H1 (cell line): Measurements from ENCODE around the gene ZNF831. TPM values are rescaled to one million over a fixed set of nuclear protein-coding genes. Genes with fewer than 3 reads are reported as not detected.

Experiments
- CTCF ChIA-PET: fragments of 300-600 bp; sonication (Branson Sonifier 250); formaldehyde crosslinking; loops from one replicate; lab custom pipeline; 2021; ENCODE audit not compliant: partially characterized antibody; lab: Charles Lee
- POLR2A ChIA-PET: fragments of 300-600 bp; sonication (Branson Sonifier 250); formaldehyde crosslinking; loops from one replicate; lab custom pipeline; 2021; ENCODE audit warnings: inconsistent platforms; ENCODE audit not compliant: partially characterized antibody; lab: Charles Lee
- DNase-seq, 2 experiments: peaks; one replicate each; pipeline versions ENCODE4 v3.0.0 to v3.0.0-alpha.2; 2010 to 2022; ENCODE audit warnings: low spot score in 2 of 2, low read depth in 1 of 2, mixed read lengths in 1 of 2
- FAIRE-seq: peaks from 2 replicates; lab custom pipeline; 2011; peaks lifted over from hg19 to GRCh38; lab: Jason Lieb, UNC
- H2AFZ ChIP-seq: 2 replicates; pipeline ENCODE4 v1.8.1; 2012; ENCODE audit warnings: low read length, inconsistent platforms
- H2AK5ac ChIP-seq: 2 replicates; pipeline ENCODE4 v1.6.1; 2013; ENCODE audit warnings: low read depth, low read length
- H2BK120ac ChIP-seq: replicated peaks from 2 replicates; pipeline ENCODE3; 2013; ENCODE audit warnings: low read depth, low read length, inconsistent platforms
- H2BK12ac ChIP-seq: 2 replicates; pipeline ENCODE4 v1.6.1; 2013; ENCODE audit warnings: low read depth, low read length
- H2BK15ac ChIP-seq: 2 replicates; pipeline ENCODE4 v1.6.1; 2013; ENCODE audit warnings: low read length
- H2BK20ac ChIP-seq: 2 replicates; pipeline ENCODE4 v1.6.1; 2013; ENCODE audit warnings: low read length
- H2BK5ac ChIP-seq: 2 replicates; pipeline ENCODE4 v1.6.1; 2013; ENCODE audit warnings: low read depth, low read length
- H3K14ac ChIP-seq: 2 replicates; pipeline ENCODE4 v1.6.1; 2013; ENCODE audit warnings: inconsistent platforms; ENCODE audit not compliant: insufficient read length
- H3K18ac ChIP-seq: 2 replicates; pipeline ENCODE4 v1.6.1; 2013; ENCODE audit warnings: low read length; ENCODE audit errors: extremely low read depth
- H3K23ac ChIP-seq: 2 replicates; pipeline ENCODE4 v1.6.1; 2013; ENCODE audit warnings: inconsistent platforms; ENCODE audit not compliant: insufficient read length
- H3K23me2 ChIP-seq: 2 replicates; pipeline ENCODE4 v1.6.1; 2013; ENCODE audit warnings: low read depth, low read length
- H3K27ac ChIP-seq: 2 replicates; pipeline ENCODE4 v1.6.1; 2011; ENCODE audit warnings: low read depth, low read length, inconsistent platforms
- H3K27me3 ChIP-seq, 4 experiments: replicated peaks in 1 of 4; 1 replicate in 1 of 4; 2 replicates in 3 of 4; pipeline versions ENCODE4 v1.6.1 to v1.8.1; 2011 to 2013; ENCODE audit warnings: low read length in 3 of 4, mild to moderate bottlenecking in 3 of 4, inconsistent platforms in 2 of 4, mixed read lengths in 2 of 4, moderate library complexity in 1 of 4; ENCODE audit not compliant: control insufficient read depth in 3 of 4, insufficient read depth in 3 of 4; ENCODE audit errors: extremely low read depth in 1 of 4
- H3K36me3 ChIP-seq, 4 experiments: 2 replicates each; pipeline versions ENCODE4 v1.6.1 to v1.8.1; 2011 to 2013; ENCODE audit warnings: mild to moderate bottlenecking in 4 of 4, low read length in 3 of 4, moderate library complexity in 2 of 4, control low read depth in 1 of 4, inconsistent platforms in 1 of 4; ENCODE audit not compliant: insufficient read depth in 4 of 4, control insufficient read depth in 2 of 4
- H3K4ac ChIP-seq: replicated peaks from 2 replicates; pipeline ENCODE3; 2013; ENCODE audit warnings: low read length, low read depth, mixed read lengths, inconsistent platforms; ENCODE audit not compliant: insufficient read length
- H3K4me1 ChIP-seq, 4 experiments: replicated peaks in 1 of 4; 1 replicate in 1 of 4; 2 replicates in 3 of 4; pipeline versions ENCODE4 v1.6.1 to v1.8.1; 2011 to 2013; ENCODE audit warnings: low read length in 3 of 4, inconsistent platforms in 2 of 4, mixed read lengths in 1 of 4; ENCODE audit not compliant: insufficient read depth in 4 of 4, control insufficient read depth in 3 of 4
- H3K4me2 ChIP-seq, 2 experiments: 2 replicates each; pipeline versions ENCODE4 v1.6.1 to v1.8.1; 2011 to 2013; ENCODE audit warnings: low read depth in 2 of 2, low read length in 2 of 2, control low read depth in 1 of 2, inconsistent platforms in 1 of 2, mild to moderate bottlenecking in 1 of 2; ENCODE audit not compliant: insufficient read depth in 1 of 2
- H3K4me3 ChIP-seq, 4 experiments: fragments of 200-600, 300-600 bp in 1 of 4; sonication (generic), shearing (Covaris generic), sonication (Bioruptor Twin) in 1 of 4; 2 replicates each; pipeline versions ENCODE4 v1.5.1 to v1.8.1; 2011 to 2016; ENCODE audit warnings: low read length in 4 of 4, low read depth in 3 of 4, control low read depth in 2 of 4, inconsistent platforms in 2 of 4, mild to moderate bottlenecking in 2 of 4, mixed read lengths in 1 of 4, moderate library complexity in 1 of 4; ENCODE audit not compliant: insufficient read depth in 2 of 4; ENCODE audit errors: extremely low read depth in 1 of 4
- H3K56ac ChIP-seq: replicated peaks from 2 replicates; pipeline ENCODE3; 2013; ENCODE audit warnings: low read depth, mild to moderate bottlenecking, mixed read lengths, low read length, inconsistent platforms; ENCODE audit not compliant: insufficient read length
- H3K79me1 ChIP-seq: 2 replicates; pipeline ENCODE4 v1.6.1; 2013; ENCODE audit warnings: low read depth, low read length, control low read depth
- H3K79me2 ChIP-seq, 2 experiments: 2 replicates each; pipeline versions ENCODE4 v1.6.1 to v1.8.1; 2012 to 2013; ENCODE audit warnings: low read length in 2 of 2, mild to moderate bottlenecking in 2 of 2, inconsistent platforms in 1 of 2; ENCODE audit not compliant: insufficient read depth in 2 of 2, control insufficient read depth in 1 of 2
- H3K9ac ChIP-seq, 4 experiments: replicated peaks in 1 of 4; 1 replicate in 1 of 4; 2 replicates in 3 of 4; pipeline versions ENCODE4 v1.6.1 to v1.8.1; 2011 to 2013; ENCODE audit warnings: low read depth in 3 of 4, low read length in 3 of 4, control low read depth in 2 of 4, mild to moderate bottlenecking in 2 of 4, moderate library complexity in 2 of 4, inconsistent platforms in 1 of 4; ENCODE audit errors: extremely low read depth in 1 of 4
- H3K9me3 ChIP-seq, 2 experiments: 2 replicates each; pipeline versions ENCODE4 v1.6.1 to v1.8.1; 2012 to 2013; ENCODE audit warnings: mild to moderate bottlenecking in 2 of 2, moderate library complexity in 2 of 2, control low read depth in 1 of 2, inconsistent platforms in 1 of 2, low read depth in 1 of 2, low read length in 1 of 2, mixed read lengths in 1 of 2; ENCODE audit not compliant: insufficient read depth in 2 of 2
- H4K20me1 ChIP-seq, 2 experiments: replicated peaks in 1 of 2; 2 replicates each; pipeline versions ENCODE3 to v1.8.1; 2011 to 2013; ENCODE audit warnings: inconsistent platforms in 2 of 2, low read length in 2 of 2, mild to moderate bottlenecking in 1 of 2; ENCODE audit not compliant: insufficient read depth in 2 of 2, control insufficient read depth in 1 of 2
- H4K5ac ChIP-seq: 2 replicates; pipeline ENCODE4 v1.6.1; 2013; ENCODE audit warnings: low read length, low read depth, mixed read lengths, inconsistent platforms; ENCODE audit not compliant: insufficient read length
- H4K8ac ChIP-seq: 2 replicates; pipeline ENCODE4 v1.8.0; 2013; ENCODE audit warnings: mild to moderate bottlenecking, moderate library complexity, low read length, inconsistent platforms; ENCODE audit not compliant: insufficient read depth; ENCODE audit errors: extremely low read depth
- H4K91ac ChIP-seq: replicated peaks from 2 replicates; pipeline ENCODE3; 2013; ENCODE audit warnings: low read length, mixed read lengths, inconsistent platforms; ENCODE audit not compliant: insufficient read length
- BRCA1 ChIP-seq: IDR thresholded peaks from 2 replicates; pipeline ENCODE4 v1.6.1; 2012; ENCODE audit warnings: low read depth, low read length, improper control_type of control experiment
- CBX5 ChIP-seq: fragments of 300-800, 300-1000 bp; sonication (generic); IDR thresholded peaks from 2 replicates; pipeline ENCODE4 v1.7.1; 2016; ENCODE audit warnings: antibody characterized with exemption, low read length, low read depth
- CTBP2 ChIP-seq: IDR thresholded peaks from 2 replicates; pipeline ENCODE4 v1.7.0; 2011; ENCODE audit warnings: borderline replicate concordance, mild to moderate bottlenecking, moderate library complexity, mixed read lengths, low read length; ENCODE audit not compliant: insufficient read depth, insufficient read length
- HDAC2 ChIP-seq, 2 experiments: fragments of 300-600 bp in 1 of 2; sonication (generic) in 1 of 2; IDR thresholded peaks; 2 replicates each; pipeline ENCODE4 v1.6.1; 2011 to 2012; ENCODE audit warnings: low read depth in 2 of 2, low read length in 2 of 2, mild to moderate bottlenecking in 2 of 2, moderate library complexity in 2 of 2, borderline replicate concordance in 1 of 2, inconsistent platforms in 1 of 2
- SIX5 ChIP-seq: IDR thresholded peaks from 2 replicates; pipeline ENCODE4 v1.6.1; 2011; ENCODE audit warnings: mild to moderate bottlenecking, low read depth, low read length
- ZNF274 ChIP-seq: IDR thresholded peaks from 2 replicates; pipeline ENCODE4 v1.7.0; 2012; ENCODE audit warnings: low read length, borderline replicate concordance; ENCODE audit errors: extremely low read depth
- WGBS, 2 experiments: shearing (Covaris generic) in 1 of 2; methylation state at CpG; one replicate each; pipeline versions ENCODE4 v1.1.6 to v1.1.7; 2013 to 2015; ENCODE audit warnings: low lambda C conversion rate in 2 of 2, mixed read lengths in 2 of 2, inconsistent platforms in 1 of 2, low coverage in 1 of 2, missing lambda C conversion rate in 1 of 2; ENCODE audit not compliant: insufficient replicate concordance in 2 of 2, insufficient coverage in 1 of 2, insufficient read length in 1 of 2; ENCODE audit errors: extremely low coverage in 1 of 2, missing lambda C conversion rate in 1 of 2; 5-methylcytosine and 5-hydroxymethylcytosine counted together
- polyA plus RNA-seq, 7 experiments: library from polyadenylated mRNA; depleted of rRNA in 3 of 7; stranded (reverse) in 5 of 7; unstranded in 2 of 7; fragments of >200 nt in 5 of 7; fragments of 200-250 nt in 2 of 7; gene quantifications; 1 replicate in 5 of 7; 2 replicates in 1 of 7; 4 replicates in 1 of 7; pipeline versions ENCODE4 v1.2.1 to v1.2.3, GENCODE V29; 2011 to 2013; ENCODE audit warnings: missing spikeins in 2 of 7, mixed read lengths in 2 of 7
- total RNA-seq: library from RNA; stranded (reverse); fragmentation: NEBNext Ultra II Directional; extraction: Animal tissue kit (Norgen Biotek cat#: 25700); gene quantifications from 2 replicates; pipeline ENCODE4 v1.2.1, GENCODE V29; 2021

Gene ZNF831
- total and polyA plus RNA-seq, 2 of the 8 experiments (the other 6 are each of a cell fraction or from before 2014, with no cell fraction given): not detected

GRCh38 chr20:59255256-59255655 is 91.6 kb downstream of the ZNF831 start:
- no peaks in the 10 kb centered on the region for H3K4me1 ChIP-seq
- no peak overlapping the region for H2AFZ ChIP-seq
- no peaks in the 10 kb centered on the region for H3K79me2 ChIP-seq
- no peaks in the 10 kb centered on the region for H3K36me3 ChIP-seq
- H4K20me1 ChIP-seq: no peaks in the 10 kb centered on the region
- FAIRE-seq (no peak), DNase-seq (no peak)
- H3K23ac ChIP-seq: no peak overlapping the region
- CTCF ChIA-PET: no interaction called here
- H2BK120ac ChIP-seq: no peak overlapping the region
- no peak overlapping the region for H3K4ac ChIP-seq
- H2BK12ac ChIP-seq: no peak overlapping the region
- no peaks in the 10 kb centered on the region for H3K9me3 ChIP-seq
- no peak overlapping the region for H3K27ac ChIP-seq
- H2BK5ac ChIP-seq: no peak overlapping the region
- whole genome bisulfite sequencing, 2 experiments: 94% methylated on average over 5 of the region's 5 CpGs; no CpG with 5 or more reads in 1 of the 2 experiments
- no peak overlapping the region for H3K14ac ChIP-seq
- peaks cover 0 to 2% (median 0%) of the 10 kb centered on the region in 4 experiments; a peak in 4 of 7 replicates for H3K27me3 ChIP-seq
- H2BK20ac ChIP-seq: no peak overlapping the region
- no peak overlapping the region for H4K5ac ChIP-seq
- H3K56ac ChIP-seq: no peak overlapping the region
- H4K91ac ChIP-seq: no peak overlapping the region
- H3K23me2 ChIP-seq: no peaks in the 10 kb centered on the region
- no peak overlapping the region for H4K8ac ChIP-seq
- H3K18ac ChIP-seq: no peak overlapping the region
- POLR2A ChIA-PET: no interaction called here
- H3K4me2 ChIP-seq: no peak overlapping the region
- no peaks in the 10 kb centered on the region for H3K79me1 ChIP-seq
- TF ChIP-seq ZNF274: no peak
- TF ChIP-seq BRCA1: no peak
- no peak for TF ChIP-seq CTBP2
- no peak for TF ChIP-seq SIX5
- no peak for TF ChIP-seq CBX5
- no peak for TF ChIP-seq HDAC2 (IDR thresholded peaks at IDR 0.05; ENCODE audit: borderline replicate concordance in 1 of 2, low read depth in 2 of 2, low read length in 2 of 2)
- no peak overlapping the region for H3K9ac ChIP-seq
- H3K4me3 ChIP-seq: no peak overlapping the region
- H2BK15ac ChIP-seq: no peak overlapping the region
- no peak overlapping the region for H2AK5ac ChIP-seq
